Measurements from ENCODE around the gene FYN.

Gene FYN

GRCh38 chr6:111846066-111846465 lies 27.2 kb downstream of the FYN start:
- H3K4me3 ChIP-seq (ENCODE audit: low read depth, low read length), result no peak overlapping the region
- H3K36me3 ChIP-seq (ENCODE audit: control insufficient read depth in 2 of 2, insufficient read depth in 1 of 2, low read length in 2 of 2), result peaks cover 0 to 7% of the 10 kb centered on the region in 2 experiments; a peak in 1 of 3 replicates
- ChIA-PET POLR2A (no interaction called here), CTCF (no interaction called here)
- H3K27ac ChIP-seq (ENCODE audit: extremely low read depth, low read depth, low read length), result no peak overlapping the region
- 0 out of 2 replicates have a peak, but pooled peaks cover 2% of the 10 kb centered on the region for H3K4me1 ChIP-seq (ENCODE audit: control insufficient read depth, insufficient read depth, low read length)
- peak; percentile 73 for TF ChIP-seq ZBTB17 (tag by site-specific recombination; IDR thresholded peaks at IDR 0.05)
- no peak for TF ChIP-seq ZNF112 (tag by site-specific recombination; IDR thresholded peaks at IDR 0.05)
- no peak for TF ChIP-seq ZNF302 (tag by site-specific recombination; IDR thresholded peaks at IDR 0.05; ENCODE audit: low read depth)
- H3K9me3 ChIP-seq (ENCODE audit: control insufficient read depth, insufficient read depth, low read depth, low read length), result no peaks in the 10 kb centered on the region

DNA sequence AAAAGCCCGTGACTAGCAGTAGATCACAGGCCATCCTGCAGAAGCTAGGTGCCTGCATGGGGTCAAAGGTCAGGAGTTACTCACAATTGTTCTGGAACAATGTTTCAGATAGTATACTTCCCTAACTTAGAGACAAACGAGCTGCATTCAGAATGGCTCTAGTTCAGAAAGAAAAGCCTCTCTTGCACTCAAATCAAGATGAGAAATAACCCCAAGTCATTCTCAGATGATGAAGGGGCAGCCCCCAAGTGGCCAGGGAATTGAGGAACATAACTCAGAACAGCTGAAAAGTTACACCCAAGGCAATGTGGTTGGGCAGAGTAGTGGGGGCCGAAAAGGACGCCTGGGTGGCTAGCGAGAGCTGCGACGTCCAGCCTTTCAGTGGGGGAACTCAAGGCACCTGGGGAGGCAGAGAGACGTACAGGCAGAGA lies 27.8 kb downstream of the FYN start:
- peaks cover 0 to 7% of the 10 kb centered on the region in 2 experiments; a peak in 1 of 3 replicates for H3K36me3 ChIP-seq (ENCODE audit: control insufficient read depth in 2 of 2, insufficient read depth in 1 of 2, low read length in 2 of 2)
- no peaks in the 10 kb centered on the region for H3K9me3 ChIP-seq (ENCODE audit: control insufficient read depth, insufficient read depth, low read depth, low read length)
- ChIA-PET CTCF (interaction anchor here (0.6 to 1.7 kb wide), 2 partner anchors 69 to 782 kb away, joined by 5 read pairs; no protein-coding TSS in a partner anchor), POLR2A (no interaction called here)
- 0 out of 2 replicates have a peak, but pooled peaks cover 2% of the 10 kb centered on the region for H3K4me1 ChIP-seq (ENCODE audit: control insufficient read depth, insufficient read depth, low read length)
- H3K27ac ChIP-seq (ENCODE audit: extremely low read depth, low read depth, low read length), result no peak overlapping the region
- TF ChIP-seq SCRT2 (tag by site-specific recombination; IDR thresholded peaks at IDR 0.05) (no peak), ZNF366 (tag by site-specific recombination; conservative IDR thresholded peaks at IDR 0.05) (no peak), ZNF391 (tag by site-specific recombination; IDR thresholded peaks at IDR 0.05; ENCODE audit: borderline replicate concordance, low read depth) (no peak), ZNF530 (tag by site-specific recombination; IDR thresholded peaks at IDR 0.05; ENCODE audit: low read depth) (no peak), INSM2 (tag by site-specific recombination; IDR thresholded peaks at IDR 0.05) (no peak), ZNF292 (tag by site-specific recombination; IDR thresholded peaks at IDR 0.05; ENCODE audit: borderline replicate concordance, low read depth) (no peak), PRDM1 (tag by site-specific recombination; IDR thresholded peaks at IDR 0.05) (no peak), ZNF157 (tag by site-specific recombination; IDR thresholded peaks at IDR 0.05) (no peak), ZNF2 (tag by site-specific recombination; IDR thresholded peaks at IDR 0.05) (no peak)
- TF ChIP-seq, protein P1, sequence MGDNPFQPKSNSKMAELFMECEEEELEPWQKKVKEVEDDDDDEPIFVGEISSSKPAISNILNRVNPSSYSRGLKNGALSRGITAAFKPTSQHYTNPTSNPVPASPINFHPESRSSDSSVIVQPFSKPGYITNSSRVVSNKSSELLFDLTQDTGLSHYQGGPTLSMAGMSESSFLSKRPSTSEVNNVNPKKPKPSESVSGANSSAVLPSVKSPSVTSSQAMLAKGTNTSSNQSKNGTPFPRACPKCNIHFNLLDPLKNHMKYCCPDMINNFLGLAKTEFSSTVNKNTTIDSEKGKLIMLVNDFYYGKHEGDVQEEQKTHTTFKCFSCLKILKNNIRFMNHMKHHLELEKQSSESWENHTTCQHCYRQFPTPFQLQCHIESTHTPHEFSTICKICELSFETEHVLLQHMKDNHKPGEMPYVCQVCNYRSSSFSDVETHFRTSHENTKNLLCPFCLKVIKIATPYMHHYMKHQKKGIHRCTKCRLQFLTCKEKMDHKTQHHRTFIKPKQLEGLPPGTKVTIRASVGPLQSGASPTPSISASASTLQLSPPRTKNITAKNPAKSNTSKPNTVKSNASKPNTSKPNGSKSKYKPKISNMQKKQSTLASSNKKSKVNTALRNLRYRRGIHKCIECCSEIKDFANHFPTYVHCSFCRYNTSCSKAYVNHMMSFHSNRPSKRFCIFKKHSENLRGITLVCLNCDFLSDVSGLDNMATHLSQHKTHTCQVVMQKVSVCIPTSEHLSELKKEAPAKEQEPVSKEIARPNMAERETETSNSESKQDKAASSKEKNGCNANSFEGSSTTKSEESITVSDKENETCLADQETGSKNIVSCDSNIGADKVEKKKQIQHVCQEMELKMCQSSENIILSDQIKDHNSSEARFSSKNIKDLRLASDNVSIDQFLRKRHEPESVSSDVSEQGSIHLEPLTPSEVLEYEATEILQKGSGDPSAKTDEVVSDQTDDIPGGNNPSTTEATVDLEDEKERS (tag by site-specific recombination; IDR thresholded peaks at IDR 0.05), result no peak
- TF ChIP-seq, protein P2, sequence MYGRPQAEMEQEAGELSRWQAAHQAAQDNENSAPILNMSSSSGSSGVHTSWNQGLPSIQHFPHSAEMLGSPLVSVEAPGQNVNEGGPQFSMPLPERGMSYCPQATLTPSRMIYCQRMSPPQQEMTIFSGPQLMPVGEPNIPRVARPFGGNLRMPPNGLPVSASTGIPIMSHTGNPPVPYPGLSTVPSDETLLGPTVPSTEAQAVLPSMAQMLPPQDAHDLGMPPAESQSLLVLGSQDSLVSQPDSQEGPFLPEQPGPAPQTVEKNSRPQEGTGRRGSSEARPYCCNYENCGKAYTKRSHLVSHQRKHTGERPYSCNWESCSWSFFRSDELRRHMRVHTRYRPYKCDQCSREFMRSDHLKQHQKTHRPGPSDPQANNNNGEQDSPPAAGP (tag by site-specific recombination; IDR thresholded peaks at IDR 0.05), result no peak
- H3K4me3 ChIP-seq (ENCODE audit: low read depth, low read length), result no peak overlapping the region

DNA sequence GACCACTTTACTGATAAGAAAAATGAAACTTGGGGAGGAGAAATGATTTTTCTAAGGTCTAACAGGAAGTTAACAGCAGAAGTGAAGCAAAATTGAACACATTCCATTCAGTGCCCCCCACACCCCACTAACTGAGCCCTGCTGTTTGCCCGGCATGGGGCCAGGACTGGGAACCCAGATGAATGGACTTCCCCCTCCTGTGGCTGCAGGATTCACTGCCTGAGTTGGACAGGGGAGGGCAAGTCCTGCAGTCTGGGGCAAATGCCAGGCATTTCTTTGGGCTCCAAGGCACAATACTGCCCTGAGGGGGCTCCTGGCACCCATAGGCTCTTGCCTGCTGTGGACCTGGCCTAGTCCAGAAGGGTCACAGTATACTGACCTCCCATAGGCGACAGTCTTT lies 28.3 kb downstream of the FYN start:
- CTCF ChIA-PET, result interaction anchor here (0.6 to 1.7 kb wide), 3 partner anchors 68 to 781 kb away, joined by 4 to 5 read pairs (median 5); no protein-coding TSS in a partner anchor
- Histone ChIP-seq H3K4me1 (ENCODE audit: control insufficient read depth, insufficient read depth, low read length) (0 out of 2 replicates have a peak, but pooled peaks cover 2% of the 10 kb centered on the region), H3K27ac (ENCODE audit: extremely low read depth, low read depth, low read length) (no peak overlapping the region), H3K36me3 (ENCODE audit: control insufficient read depth in 2 of 2, insufficient read depth in 1 of 2, low read length in 2 of 2) (peaks cover 0 to 7% of the 10 kb centered on the region in 2 experiments; a peak in 1 of 3 replicates), H3K4me3 (ENCODE audit: low read depth, low read length) (no peak overlapping the region), H3K9me3 (ENCODE audit: control insufficient read depth, insufficient read depth, low read depth, low read length) (no peaks in the 10 kb centered on the region)
- no peak for TF ChIP-seq HOXC10 (CRISPR knock-in tag; IDR thresholded peaks at IDR 0.05)
- no peak for TF ChIP-seq ZNF791 (tag by site-specific recombination; IDR thresholded peaks at IDR 0.05)
- TF ChIP-seq ZBTB48 (tag by site-specific recombination; IDR thresholded peaks at IDR 0.05), result no peak
- TF ChIP-seq ZNF510 (tag by site-specific recombination; IDR thresholded peaks at IDR 0.05; ENCODE audit: insufficient replicate concordance), result no peak
- TF ChIP-seq ZBTB7A (tag by site-specific recombination; IDR thresholded peaks at IDR 0.05; ENCODE audit: low read depth), result no peak
- TF ChIP-seq ZNF623 (tag by site-specific recombination; IDR thresholded peaks at IDR 0.05), result no peak
- TF ChIP-seq GLI2 (tag by site-specific recombination; IDR thresholded peaks at IDR 0.05; ENCODE audit: borderline replicate concordance, low read depth), result no peak
- peak; percentile 63 for TF ChIP-seq PRDM1 (tag by site-specific recombination; IDR thresholded peaks at IDR 0.05)
- TF ChIP-seq ZNF513 (tag by site-specific recombination; IDR thresholded peaks at IDR 0.05), result no peak
- no peak for TF ChIP-seq ZBTB20 (tag by site-specific recombination; IDR thresholded peaks at IDR 0.05)
- TF ChIP-seq ZSCAN16 (tag by site-specific recombination; IDR thresholded peaks at IDR 0.05), result no peak
- TF ChIP-seq ZIC2 (tag by site-specific recombination; IDR thresholded peaks at IDR 0.05), result peak; percentile 79
- POLR2A ChIA-PET, result no interaction called here

Data from HEK293 (cell line).